ENCODE results near the gene NID1. TPM values are rescaled to one million over a fixed set of nuclear protein-coding genes. Genes with fewer than 3 reads are reported as not detected.

The NID1 gene
- total and polyA plus RNA-seq, 5 donors: 24.4 to 107 (median 36.6) TPM

DNA sequence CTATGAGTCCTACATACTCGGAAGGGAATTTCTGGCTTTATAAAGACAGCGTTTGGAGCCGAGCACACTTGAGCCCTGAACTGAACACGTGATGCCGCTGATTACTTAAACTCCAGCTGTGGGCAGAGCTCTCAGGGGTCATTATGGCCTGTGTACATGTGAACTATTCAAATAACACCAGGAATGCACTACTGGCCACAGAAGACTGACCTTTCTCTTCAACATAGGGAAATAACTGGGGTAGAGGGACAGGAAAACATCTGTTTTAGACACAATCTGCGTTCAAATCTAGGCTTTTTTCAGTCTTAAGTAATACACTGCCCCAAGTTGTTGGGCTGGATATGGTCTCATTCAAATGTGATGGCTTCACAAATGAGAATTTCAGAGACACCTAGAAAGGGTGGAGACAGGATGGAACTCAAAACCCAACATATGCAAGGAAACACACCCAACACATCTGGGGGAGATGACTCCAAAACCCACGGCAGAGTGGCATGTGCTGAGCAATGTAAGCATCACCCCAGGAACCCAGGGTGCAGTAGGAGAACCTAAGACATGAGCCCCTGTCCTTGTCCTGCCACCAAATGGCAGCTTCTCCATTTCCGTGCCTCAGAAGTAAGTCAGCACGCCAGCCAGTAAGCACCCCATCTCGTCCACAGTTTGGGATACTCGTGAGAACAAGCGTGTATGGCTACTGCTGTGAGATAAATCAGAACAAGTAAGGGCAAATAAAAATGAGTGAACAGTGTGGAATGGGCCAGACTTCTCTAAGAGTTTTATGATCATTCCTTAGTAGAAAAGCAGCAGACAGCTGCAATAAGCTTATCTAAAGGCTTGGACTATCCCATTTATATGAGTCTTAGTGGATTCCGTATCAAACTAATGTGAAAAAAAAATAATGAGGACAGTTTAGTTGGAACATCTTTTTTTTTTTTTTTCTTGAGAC lies 24.9 kb downstream of the NID1 start:
- no peak overlapping the region for H3K4me3 ChIP-seq (ENCODE audit: low read length)
- no peaks in the 10 kb centered on the region for H3K9me3 ChIP-seq (ENCODE audit: control insufficient read depth, low read length)
- no peaks in the 10 kb centered on the region for H3K27me3 ChIP-seq (ENCODE audit: control insufficient read depth, insufficient read depth)
- intact Hi-C loops (cut with DNase I): no loop called here
- H3K27ac ChIP-seq (ENCODE audit: low read length): peak overlapping the region; percentile 22
- peaks cover 6% of the 10 kb centered on the region for H3K4me1 ChIP-seq (ENCODE audit: control insufficient read depth, insufficient read depth, low read length)
- DNase-seq: peak in 1 of 3 donors; percentile 69
- WGBS: 53% methylated on average over 13 of the region's 13 CpGs
- ATAC-seq: peak; percentile 80

DNA sequence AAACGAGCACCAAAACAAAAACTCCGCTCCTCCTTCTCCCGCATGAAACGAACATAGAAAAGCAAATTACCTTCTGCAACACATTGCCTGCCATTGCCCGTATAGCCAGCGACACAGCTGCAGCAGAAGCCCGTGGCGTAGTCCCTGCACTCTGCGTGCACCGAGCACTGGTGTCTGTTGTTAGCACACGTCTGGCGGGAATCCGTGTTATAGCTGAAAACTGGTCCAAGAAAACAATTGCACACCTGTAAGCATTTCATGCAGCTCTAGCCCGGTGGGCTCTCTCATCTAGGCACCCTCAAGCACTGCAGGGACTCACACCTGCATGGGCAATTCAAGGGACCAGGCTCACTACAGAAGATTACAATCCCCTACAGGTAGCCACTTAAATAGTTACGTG lies 26.9 kb downstream of the NID1 start:
- H3K27ac ChIP-seq (ENCODE audit: low read length): no peak overlapping the region
- no peak for ATAC-seq
- intact Hi-C loops (cut with DNase I): no loop called here
- no peak for DNase-seq
- no peaks in the 10 kb centered on the region for H3K27me3 ChIP-seq (ENCODE audit: control insufficient read depth, insufficient read depth)
- H3K9me3 ChIP-seq (ENCODE audit: control insufficient read depth, low read length): no peaks in the 10 kb centered on the region
- no peak overlapping the region for H3K4me3 ChIP-seq (ENCODE audit: low read length)
- H3K4me1 ChIP-seq (ENCODE audit: control insufficient read depth, insufficient read depth, low read length): peaks cover 6% of the 10 kb centered on the region
- WGBS: 97% methylated on average over 15 of the region's 15 CpGs

DNA sequence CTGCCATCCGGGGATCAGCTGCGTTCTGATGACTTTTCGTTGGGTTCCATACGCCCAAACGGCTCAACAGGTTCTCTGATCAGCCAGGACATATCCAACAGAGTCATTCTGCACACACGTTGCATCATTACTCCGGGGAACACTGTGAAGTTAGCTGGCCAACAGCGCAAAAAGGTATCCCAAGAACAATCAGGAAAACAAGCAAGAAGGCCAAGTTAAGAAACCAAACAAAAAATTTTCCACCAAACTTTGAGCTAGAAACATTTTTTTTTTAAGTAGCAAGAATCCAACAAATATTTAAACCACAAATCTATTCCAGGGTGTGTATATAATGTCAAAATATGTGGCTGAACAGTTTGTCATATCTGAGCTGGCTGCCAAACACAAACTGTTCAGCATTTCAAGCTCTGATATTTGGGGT lies 29.2 kb downstream of the NID1 start:
- Histone ChIP-seq H3K27me3 (ENCODE audit: control insufficient read depth, insufficient read depth) (no peaks in the 10 kb centered on the region), H3K9me3 (ENCODE audit: control insufficient read depth, low read length) (no peaks in the 10 kb centered on the region), H3K27ac (ENCODE audit: low read length) (peak overlapping the region; percentile 64), H3K4me3 (ENCODE audit: low read length) (no peak overlapping the region), H3K4me1 (ENCODE audit: control insufficient read depth, insufficient read depth, low read length) (peaks cover 6% of the 10 kb centered on the region)
- WGBS: 72% methylated on average over 8 of the region's 8 CpGs
- intact Hi-C loops (cut with DNase I): no loop called here
- ATAC-seq: peak; percentile 65 to 74
- peak in 2 of 3 donors; percentile 38 to 77 for DNase-seq

DNA sequence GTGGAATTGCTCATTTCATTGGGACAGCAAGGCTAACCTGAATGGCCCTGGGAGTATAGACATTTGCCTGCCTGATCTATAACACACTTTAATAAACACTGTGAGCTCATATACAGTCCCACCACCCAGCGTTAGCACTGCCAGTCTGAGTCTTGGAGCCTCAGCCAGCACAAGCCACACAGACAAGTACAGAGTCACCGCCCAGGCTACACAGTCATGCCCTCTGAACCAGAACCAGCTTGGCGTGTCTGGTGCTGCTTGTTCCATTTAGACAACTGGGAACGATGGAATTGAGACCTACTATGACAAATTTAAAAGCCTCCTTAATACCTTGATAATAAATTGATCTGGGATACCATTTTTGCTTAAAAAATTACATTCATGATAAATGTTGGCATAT lies 31.6 kb downstream of the NID1 start:
- intact Hi-C loops (cut with DNase I): no loop called here
- no peaks in the 10 kb centered on the region for H3K9me3 ChIP-seq (ENCODE audit: control insufficient read depth, low read length)
- peaks cover 2% of the 10 kb centered on the region for H3K4me1 ChIP-seq (ENCODE audit: control insufficient read depth, insufficient read depth, low read length)
- ATAC-seq (no peak), DNase-seq (no peak)
- WGBS: 94% methylated on average over 4 of the region's 4 CpGs
- H3K27me3 ChIP-seq (ENCODE audit: control insufficient read depth, insufficient read depth): no peaks in the 10 kb centered on the region
- no peak overlapping the region for H3K4me3 ChIP-seq (ENCODE audit: low read length)
- no peak overlapping the region for H3K27ac ChIP-seq (ENCODE audit: low read length)

DNA sequence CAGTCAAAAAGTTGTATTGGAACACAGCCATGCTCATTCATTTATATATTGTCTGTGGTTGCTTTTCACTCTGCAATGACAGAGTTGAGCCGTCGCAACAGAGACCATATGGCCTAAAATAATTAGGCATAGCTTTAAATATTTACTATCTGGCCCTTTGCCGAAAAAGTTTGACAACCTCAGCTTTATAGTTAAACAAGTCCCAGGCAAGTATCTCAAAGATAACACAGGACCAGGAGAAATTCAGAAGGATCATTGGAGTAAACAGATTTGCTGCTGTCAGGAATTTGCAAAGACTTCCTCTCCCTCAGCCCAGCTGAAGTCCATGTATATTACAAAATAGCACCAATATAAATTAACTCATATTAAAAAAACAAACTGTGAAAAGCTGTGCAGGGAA lies 34.4 kb downstream of the NID1 start:
- Histone ChIP-seq H3K9me3 (ENCODE audit: control insufficient read depth, low read length) (no peaks in the 10 kb centered on the region), H3K27ac (ENCODE audit: low read length) (no peak overlapping the region), H3K4me1 (ENCODE audit: control insufficient read depth, insufficient read depth, low read length) (peaks cover under 1% of the 10 kb centered on the region), H3K4me3 (ENCODE audit: low read length) (no peak overlapping the region), H3K27me3 (ENCODE audit: control insufficient read depth, insufficient read depth) (no peaks in the 10 kb centered on the region)
- no peak for ATAC-seq
- no peak for DNase-seq
- 59% methylated on average over 3 of the region's 3 CpGs for WGBS
- intact Hi-C loops (cut with DNase I): no loop called here

DNA sequence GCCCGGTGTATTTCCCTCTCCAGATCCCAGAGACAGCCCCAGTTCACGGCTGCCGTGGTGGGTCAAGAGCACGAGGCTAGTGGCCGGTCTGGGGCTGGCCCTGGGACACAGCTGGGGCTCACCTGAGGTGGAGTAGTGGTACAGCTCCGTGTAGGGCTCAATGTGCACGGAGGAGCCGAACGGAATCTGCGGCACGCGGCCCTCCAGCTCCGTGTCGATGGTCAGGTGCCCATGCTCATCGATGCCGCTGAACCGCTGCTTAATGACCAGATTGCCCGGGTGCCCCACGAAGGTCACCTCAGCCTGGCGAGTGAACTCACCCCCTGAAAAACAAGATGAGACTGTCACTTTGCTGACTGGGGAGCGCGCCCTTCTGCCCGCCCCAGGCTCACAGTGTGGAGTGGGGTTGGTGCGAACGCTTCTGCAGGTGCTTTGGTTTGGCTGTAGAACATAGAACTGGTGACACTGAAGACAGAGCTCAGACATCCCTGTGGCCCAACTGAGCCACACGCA lies 35.4 kb downstream of the NID1 start:
- intact Hi-C loops (cut with DNase I): no loop called here

DNA sequence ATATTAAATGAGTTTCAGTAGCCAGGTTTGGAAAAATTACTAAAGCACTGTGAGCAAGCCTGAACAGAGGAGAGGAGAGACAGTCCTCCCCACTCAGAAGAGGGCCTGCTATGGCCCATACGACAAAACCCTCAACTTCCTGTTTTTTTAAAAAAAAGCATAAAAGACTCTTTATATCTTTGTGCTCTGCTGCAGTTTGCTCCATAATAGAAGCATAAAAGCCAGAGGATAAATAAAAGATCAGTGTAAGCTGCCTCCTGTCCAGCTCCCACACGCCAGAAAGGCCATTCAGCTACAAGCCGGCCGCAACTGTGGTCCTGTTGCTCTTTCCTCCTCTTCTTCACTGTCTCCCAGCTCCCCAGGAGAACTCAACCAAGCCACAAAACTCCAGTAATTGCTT lies 37.8 kb downstream of the NID1 start:
- WGBS: 84% methylated on average over 4 of the region's 4 CpGs
- no peak overlapping the region for H3K4me3 ChIP-seq (ENCODE audit: low read length)

More for the DNA sequence above, 35.4 kb downstream of the NID1 start:
- Histone ChIP-seq H3K4me1 (ENCODE audit: control insufficient read depth, insufficient read depth, low read length) (no peaks in the 10 kb centered on the region), H3K4me3 (ENCODE audit: low read length) (no peak overlapping the region), H3K27me3 (ENCODE audit: control insufficient read depth, insufficient read depth) (no peaks in the 10 kb centered on the region), H3K27ac (ENCODE audit: low read length) (no peak overlapping the region), H3K9me3 (ENCODE audit: control insufficient read depth, low read length) (no peaks in the 10 kb centered on the region)
- 96% methylated on average over 26 of the region's 26 CpGs for WGBS
- DNase-seq: no peak
- peak; percentile 27 to 29 for ATAC-seq

DNA sequence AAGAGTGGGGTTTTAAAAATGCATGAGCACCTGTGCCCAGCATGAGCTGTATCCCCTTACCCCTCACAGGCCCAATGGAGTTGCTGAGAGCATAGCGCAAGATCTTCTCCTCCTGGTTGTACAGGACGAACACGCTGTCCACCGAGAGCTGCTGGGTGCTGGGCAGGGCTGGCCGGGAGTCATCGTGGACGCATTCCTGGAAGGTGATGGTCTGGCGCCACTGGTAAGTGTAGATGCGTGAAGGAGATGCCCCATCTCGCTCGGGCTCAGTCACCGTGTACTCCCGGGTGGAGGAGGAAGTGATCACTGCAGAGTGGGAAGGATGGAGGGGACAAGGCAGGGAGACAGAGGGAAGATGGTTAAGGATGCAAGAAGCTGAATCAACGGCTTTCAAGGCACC lies 39.1 kb downstream of the NID1 start:
- Histone ChIP-seq H3K4me3 (ENCODE audit: low read length) (no peak overlapping the region), H3K27me3 (ENCODE audit: control insufficient read depth, insufficient read depth) (no peaks in the 10 kb centered on the region), H3K9me3 (ENCODE audit: control insufficient read depth, low read length) (no peaks in the 10 kb centered on the region), H3K27ac (ENCODE audit: low read length) (no peak overlapping the region), H3K4me1 (ENCODE audit: control insufficient read depth, insufficient read depth, low read length) (peaks cover 3% of the 10 kb centered on the region)
- ATAC-seq: no peak
- DNase-seq: no peak
- intact Hi-C loops (cut with DNase I): no loop called here
- WGBS: 96% methylated on average over 14 of the region's 14 CpGs

More for the DNA sequence above, 37.8 kb downstream of the NID1 start:
- no peak for DNase-seq
- no peaks in the 10 kb centered on the region for H3K27me3 ChIP-seq (ENCODE audit: control insufficient read depth, insufficient read depth)
- no peaks in the 10 kb centered on the region for H3K9me3 ChIP-seq (ENCODE audit: control insufficient read depth, low read length)
- ATAC-seq: no peak
- no peak overlapping the region for H3K27ac ChIP-seq (ENCODE audit: low read length)
- H3K4me1 ChIP-seq (ENCODE audit: control insufficient read depth, insufficient read depth, low read length): no peaks in the 10 kb centered on the region
- intact Hi-C loops (cut with DNase I): no loop called here

DNA sequence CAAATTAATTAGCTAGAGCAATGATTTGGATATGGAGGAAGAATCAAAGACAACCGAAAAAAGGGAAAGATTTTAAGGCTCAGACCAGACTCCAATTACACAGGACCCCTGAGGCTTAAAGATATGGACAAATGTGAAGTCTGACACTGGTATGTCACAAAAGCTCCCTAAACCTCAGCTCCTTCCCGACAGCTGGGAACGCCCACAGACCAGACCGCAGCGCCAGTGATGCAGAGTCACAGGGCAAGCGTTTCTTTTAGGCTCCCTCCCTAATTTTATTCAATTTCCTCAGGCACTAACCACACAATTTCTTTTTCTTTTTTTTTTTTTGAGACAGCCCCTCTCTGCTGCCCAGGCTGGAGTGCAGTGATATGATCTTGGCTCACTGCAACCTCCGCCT lies 40.2 kb downstream of the NID1 start:
- ATAC-seq (no peak), DNase-seq (no peak)
- Histone ChIP-seq H3K4me1 (ENCODE audit: control insufficient read depth, insufficient read depth, low read length) (peaks cover 5% of the 10 kb centered on the region), H3K9me3 (ENCODE audit: control insufficient read depth, low read length) (no peaks in the 10 kb centered on the region), H3K27me3 (ENCODE audit: control insufficient read depth, insufficient read depth) (no peaks in the 10 kb centered on the region), H3K4me3 (ENCODE audit: low read length) (no peak overlapping the region), H3K27ac (ENCODE audit: low read length) (no peak overlapping the region)
- intact Hi-C loops (cut with DNase I): no loop called here
- WGBS: 91% methylated on average over 7 of the region's 7 CpGs

DNA sequence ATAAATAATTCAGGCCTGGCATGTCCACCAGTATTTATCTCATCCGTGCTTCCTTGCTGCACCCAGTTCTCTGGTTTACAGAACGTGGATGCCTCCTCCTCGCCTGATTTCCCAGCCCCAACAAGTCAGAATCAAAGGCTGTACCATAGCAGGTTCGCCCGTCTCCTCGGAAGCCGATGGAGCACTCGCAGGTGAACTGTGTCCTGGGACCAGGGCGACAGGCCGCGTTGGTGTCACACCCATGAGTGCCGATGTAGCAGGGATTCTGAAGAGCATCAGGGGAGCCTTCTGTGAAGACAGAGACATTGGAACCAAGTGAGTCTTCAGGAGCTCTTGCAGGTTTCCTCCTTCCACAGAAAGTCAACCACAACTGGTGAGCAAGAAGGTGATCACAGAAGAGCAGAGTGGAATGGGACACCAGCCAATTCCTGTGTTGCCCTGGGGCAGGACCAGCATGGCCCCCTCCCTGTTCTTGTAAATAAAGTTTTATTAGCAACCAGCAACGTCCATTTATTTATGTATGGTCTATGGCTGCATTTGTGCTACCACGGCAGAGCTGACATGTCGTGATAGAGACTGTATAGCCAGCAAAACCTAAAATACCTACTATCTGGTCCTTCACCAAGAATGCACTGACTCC lies 40.8 kb downstream of the NID1 start:
- Histone ChIP-seq H3K4me3 (ENCODE audit: low read length) (no peak overlapping the region), H3K4me1 (ENCODE audit: control insufficient read depth, insufficient read depth, low read length) (peaks cover 5% of the 10 kb centered on the region), H3K27me3 (ENCODE audit: control insufficient read depth, insufficient read depth) (no peaks in the 10 kb centered on the region), H3K27ac (ENCODE audit: low read length) (no peak overlapping the region), H3K9me3 (ENCODE audit: control insufficient read depth, low read length) (no peaks in the 10 kb centered on the region)
- WGBS: 93% methylated on average over 15 of the region's 15 CpGs
- ATAC-seq: no peak
- DNase-seq: no peak
- intact Hi-C loops (cut with DNase I): no loop called here

Measured in right cardiac atrium (tissue), 5 donors.